GM10248 (cell line): ENCODE results near the gene MORN5.
A peak's percentile ranks its signal among the peaks of the same experiment; 100 is the strongest.

Experiments
- CTCF ChIA-PET: fragments of 300-600 bp; sonication (Branson Sonifier 250); formaldehyde crosslinking; extraction: SDS; loops from one replicate; lab custom pipeline; 2021; ENCODE audit warnings: antibody characterized with exemption; lab: Yijun Ruan, JAX
- POLR2A ChIA-PET: fragments of 350-650 bp; sonication (Branson Sonifier 250); formaldehyde crosslinking; extraction: SDS; loops from one replicate; lab custom pipeline; 2020; ENCODE audit warnings: antibody characterized with exemption; lab: Yijun Ruan, JAX
- DNase-seq: peaks from one replicate; pipeline ENCODE4 v3.0.0; 2012; ENCODE audit errors: extremely low spot score
- CTCF ChIP-seq: IDR thresholded peaks from 2 replicates; pipeline ENCODE4 v1.5.1; 2012; ENCODE audit warnings: mild to moderate bottlenecking, low read depth; ENCODE audit errors: extremely low read depth, missing control alignments, control extremely low read depth

The MORN5 gene

GRCh38 chr9:122119721-122120120 lies 40.0 kb upstream of the MORN5 start:
- ChIA-PET POLR2A (no interaction called here), CTCF (interaction anchor here (7.2 to 10.6 kb wide), 3 partner anchors 16 to 226 kb away, joined by 92 to 243 read pairs (median 150); no protein-coding TSS in a partner anchor)
- no peak for DNase-seq
- TF ChIP-seq CTCF = no peak

- POLR2A ChIA-PET = no interaction called here
Measured at GRCh38 chr9:122120316-122121071, 39.2 kb upstream of the MORN5 start.

GRCh38 chr9:122121391-122121790 lies 38.3 kb upstream of the MORN5 start:
- ChIA-PET CTCF (interaction anchor here (0.8 to 10.6 kb wide), 16 partner anchors 11 to 575 kb away, joined by 3 to 243 read pairs (median 6); partner anchors contain the start of gene TTLL11), POLR2A (no interaction called here)
- TF ChIP-seq CTCF = no peak
- no peak for DNase-seq

More at GRCh38 chr9:122120316-122121071, 39.2 kb upstream of the MORN5 start:
- CTCF ChIA-PET = interaction anchor here (5.5 to 10.6 kb wide), 4 partner anchors 10 to 226 kb away, joined by 75 to 243 read pairs (median 121); no protein-coding TSS in a partner anchor
- TF ChIP-seq CTCF = no peak
- no peak for DNase-seq

- no peak for DNase-seq
- ChIA-PET CTCF (interaction anchor here (0.8 to 10.6 kb wide), 23 partner anchors 12 to 576 kb away, joined by 3 to 243 read pairs (median 4); partner anchors contain the start of gene TTLL11), POLR2A (no interaction called here)
- TF ChIP-seq CTCF = no peak
Measured at GRCh38 chr9:122121931-122122330, 37.8 kb upstream of the MORN5 start.

- ChIA-PET CTCF (interaction anchor here (1.0 to 10.6 kb wide), 22 partner anchors 12 to 577 kb away, joined by 3 to 243 read pairs (median 4); partner anchors contain the start of gene TTLL11), POLR2A (no interaction called here)
- TF ChIP-seq CTCF = no peak
- no peak for DNase-seq
Measured at GRCh38 chr9:122122468-122122867, 37.2 kb upstream of the MORN5 start.

- POLR2A ChIA-PET = no interaction called here
- peak; percentile 85 for DNase-seq
Measured at GRCh38 chr9:122122903-122123632, 36.6 kb upstream of the MORN5 start.

More at GRCh38 chr9:122122903-122123632, 36.6 kb upstream of the MORN5 start:
- CTCF ChIA-PET = interaction anchor here (0.6 to 10.6 kb wide), 26 partner anchors 13 to 716 kb away, joined by 3 to 243 read pairs (median 4); no protein-coding TSS in a partner anchor
- peak; percentile 98 for TF ChIP-seq CTCF
